GM19452 (cell line): ENCODE measurements around the gene SLC16A12.
"Not testable (repeated sequence)": the region's sequence is repeated elsewhere in the genome, so short reads cannot be mapped to it uniquely, and the experiment has no call there.

Experiments used
- ATAC-seq: cut with Tn5 transposase; IDR thresholded peaks from one replicate; pipeline ENCODE4 v1.9.1; 2021; ENCODE audit not compliant: unreplicated experiment

Gene SLC16A12

GRCh38 chr10:89549510-89549909 is 14.1 kb upstream of the SLC16A12 start:
- no peak for ATAC-seq

- ATAC-seq, result no peak
Observed at GRCh38 chr10:89548673-89549072, 13.3 kb upstream of the SLC16A12 start.

GRCh38 chr10:89547853-89548513 is 12.6 kb upstream of the SLC16A12 start:
- ATAC-seq, result no peak

GRCh38 chr10:89546651-89547050 is 11.3 kb upstream of the SLC16A12 start:
- ATAC-seq, result not testable (repeated sequence)

GRCh38 chr10:89543841-89544240 is 8.4 kb upstream of the SLC16A12 start:
- no peak for ATAC-seq

GRCh38 chr10:89540420-89540949 is 5.1 kb upstream of the SLC16A12 start:
- ATAC-seq, result no peak

- ATAC-seq, result no peak
Observed at GRCh38 chr10:89537364-89537763, 2.0 kb upstream of the SLC16A12 start.

GRCh38 chr10:89536013-89536354 is 590 bp upstream of the SLC16A12 start:
- ATAC-seq, result no peak

- ATAC-seq, result no peak
Observed at GRCh38 chr10:89534826-89535166, 598 bp downstream of the SLC16A12 start.

GRCh38 chr10:89532476-89532875 is 2.9 kb downstream of the SLC16A12 start:
- ATAC-seq, result no peak

- no peak for ATAC-seq
Observed at GRCh38 chr10:89531359-89531758, 4.0 kb downstream of the SLC16A12 start.

GRCh38 chr10:89529711-89530110 is 5.7 kb downstream of the SLC16A12 start:
- ATAC-seq, result not testable (repeated sequence)

GRCh38 chr10:89526358-89526757 is 9.0 kb downstream of the SLC16A12 start:
- no peak for ATAC-seq

GRCh38 chr10:89525556-89525955 is 9.8 kb downstream of the SLC16A12 start:
- ATAC-seq, result no peak

GRCh38 chr10:89524279-89524678 is 11.1 kb downstream of the SLC16A12 start:
- ATAC-seq, result no peak

GRCh38 chr10:89523274-89523673 is 12.1 kb downstream of the SLC16A12 start:
- no peak for ATAC-seq

GRCh38 chr10:89522463-89522862 is 12.9 kb downstream of the SLC16A12 start:
- ATAC-seq, result no peak

- ATAC-seq, result no peak
Observed at GRCh38 chr10:89521368-89521767, 14.0 kb downstream of the SLC16A12 start.

- no peak for ATAC-seq
Observed at GRCh38 chr10:89520706-89521105, 14.7 kb downstream of the SLC16A12 start.

GRCh38 chr10:89518876-89519842 is 16.2 kb downstream of the SLC16A12 start:
- no peak for ATAC-seq

- no peak for ATAC-seq
Observed at GRCh38 chr10:89518108-89518507, 17.3 kb downstream of the SLC16A12 start.
